GM23338 (cell line): ENCODE data around the gene WDR74. TPM values are rescaled to one million over a fixed set of nuclear protein-coding genes. Genes with fewer than 3 reads are reported as not detected.

Experiments
- ATAC-seq: fragments of 200-7000 bp; cut with Tn5 transposase; 3 replicates; pipeline ENCODE4 v1.9.1; 2020
- DNase-seq: peaks from one replicate; pipeline ENCODE4 v3.0.0-alpha.2; 2015; ENCODE audit warnings: low spot score
- H2AFZ ChIP-seq: fragments of 200-600 bp; sonication (generic); 2 replicates; pipeline ENCODE4 v1.8.0; 2016; ENCODE audit warnings: antibody characterized with exemption, mild to moderate bottlenecking, moderate library complexity
- H3F3A ChIP-seq: fragments of 200-600 bp; sonication (generic); replicated peaks from 2 replicates; pipeline ENCODE4 v1.8.0; 2017; ENCODE audit warnings: antibody characterized with exemption, mixed run types, low read depth
- H3K27ac ChIP-seq: fragments of 200-600 bp; sonication (generic); 2 replicates; pipeline ENCODE4 v1.6.1; 2016; ENCODE audit warnings: low read depth
- H3K27me3 ChIP-seq: fragments of 200-600 bp; sonication (generic); 2 replicates; pipeline ENCODE4 v1.8.0; 2016; ENCODE audit warnings: mild to moderate bottlenecking, mixed run types, moderate library complexity; ENCODE audit not compliant: insufficient read depth
- H3K36me3 ChIP-seq: fragments of 200-600 bp; sonication (generic); 2 replicates; pipeline ENCODE4 v1.8.0; 2016; ENCODE audit warnings: mild to moderate bottlenecking; ENCODE audit not compliant: insufficient read depth
- H3K4me1 ChIP-seq: fragments of 200-600 bp; sonication (generic); 2 replicates; pipeline ENCODE4 v1.8.0; 2016; ENCODE audit warnings: mild to moderate bottlenecking, moderate library complexity; ENCODE audit not compliant: insufficient read depth
- H3K4me2 ChIP-seq: fragments of 200-600 bp; sonication (generic); 2 replicates; pipeline ENCODE4 v1.7.1; 2017; ENCODE audit warnings: mixed run types
- H3K4me3 ChIP-seq: fragments of 200-600 bp; sonication (generic); 2 replicates; pipeline ENCODE4 v1.6.1; 2016; ENCODE audit warnings: mixed run types
- H3K79me2 ChIP-seq: fragments of 200-600 bp; sonication (generic); replicated peaks from 2 replicates; pipeline ENCODE4 v1.8.0; 2017; ENCODE audit warnings: mild to moderate bottlenecking; ENCODE audit not compliant: insufficient read depth
- H3K9me2 ChIP-seq: fragments of 200-600 bp; sonication (generic); 2 replicates; pipeline ENCODE4 v1.8.0; 2017; ENCODE audit not compliant: insufficient read depth
- H4K20me1 ChIP-seq: fragments of 200-600 bp; sonication (generic); replicated peaks from 2 replicates; pipeline ENCODE4 v1.8.0; 2017; ENCODE audit warnings: mild to moderate bottlenecking; ENCODE audit not compliant: insufficient read depth
- H3K27ac Mint-ChIP-seq: 2 replicates; pipeline ENCODE4 v1.8.0; 2020; ENCODE audit warnings: inconsistent platforms, mild to moderate bottlenecking, moderate library complexity, mixed read lengths
- H3K27me3 Mint-ChIP-seq: 3 replicates; pipeline ENCODE4 v1.8.0; 2022; ENCODE audit warnings: low read depth, mild to moderate bottlenecking, moderate library complexity, mixed read lengths, inconsistent platforms; ENCODE audit not compliant: insufficient read depth, poor library complexity
- H3K36me3 Mint-ChIP-seq: 3 replicates; pipeline ENCODE4 v1.8.0; 2021; ENCODE audit warnings: low read depth, mild to moderate bottlenecking, inconsistent platforms, moderate library complexity, mixed read lengths
- H3K4me1 Mint-ChIP-seq: 3 replicates; pipeline ENCODE4 v1.8.0; 2020; ENCODE audit warnings: mild to moderate bottlenecking, inconsistent platforms, mixed read lengths
- H3K4me3 Mint-ChIP-seq: 3 replicates; pipeline ENCODE4 v1.8.0; 2021; ENCODE audit warnings: moderate library complexity, mild to moderate bottlenecking, inconsistent platforms, mixed read lengths
- H3K9me3 Mint-ChIP-seq: 3 replicates; pipeline ENCODE4 v1.8.0; 2020; ENCODE audit warnings: moderate library complexity, mild to moderate bottlenecking, inconsistent platforms, mixed read lengths
- CREB1 ChIP-seq: fragments of 250-450 bp; sonication (Bioruptor Pico); IDR thresholded peaks from 2 replicates; pipeline ENCODE4 v1.5.0; 2020; ENCODE audit warnings: low read depth, mild to moderate bottlenecking, moderate library complexity
- CTCF ChIP-seq, 2 experiments: fragments of 200-600 bp in 1 of 2; sonication (generic) in 1 of 2; conservative IDR thresholded peaks; 2 replicates each; pipeline versions ENCODE4 v1.5.1 to v1.6.1; 2016 to 2017; ENCODE audit warnings: antibody characterized with exemption in 2 of 2, low read depth in 2 of 2, mild to moderate bottlenecking in 2 of 2, moderate library complexity in 1 of 2
- EZH2 ChIP-seq: fragments of 200-600 bp; sonication (generic); IDR thresholded peaks from one replicate; pipeline ENCODE4 v1.8.0; 2017; ENCODE audit warnings: antibody characterized with exemption, mild to moderate bottlenecking, low read depth; ENCODE audit not compliant: unreplicated experiment
- NANOG ChIP-seq: IDR thresholded peaks from 2 replicates; pipeline ENCODE4 v1.6.1; 2016; ENCODE audit warnings: antibody characterized with exemption, borderline replicate concordance
- POLR2AphosphoS5 ChIP-seq: IDR thresholded peaks from 2 replicates; pipeline ENCODE4 v1.6.1; 2016; ENCODE audit warnings: antibody characterized with exemption, low read depth
- STAT1 ChIP-seq: IDR thresholded peaks from one replicate; pipeline ENCODE4 v1.6.1; 2016; ENCODE audit warnings: antibody characterized with exemption; ENCODE audit not compliant: unreplicated experiment
- polyA plus RNA-seq: library from polyadenylated mRNA; unstranded; fragments of >200 nt; fragmentation: Nextera tagmentation; extraction: Ambion mirVana; gene quantifications from 2 replicates; pipeline ENCODE4 v1.2.1, GENCODE V29; 2016
- total RNA-seq: library from RNA; depleted of rRNA; stranded (reverse); fragments of >200 nt; shearing (Covaris generic); gene quantifications from 2 replicates; pipeline ENCODE4 v1.2.3, GENCODE V29; 2014

The WDR74 gene
- total and polyA plus RNA-seq, 2 experiments from 2014 or later: 94.4 to 136 TPM

- peaks cover 2% of the 10 kb centered on the region; the same call in 2 of the 3 replicates for H3K9me3 Mint-ChIP-seq
- H3K27me3 Mint-ChIP-seq: peaks cover 41% of the 10 kb centered on the region
- Histone ChIP-seq H3K27me3 (no peaks in the 10 kb centered on the region), H3K9me2 (no peaks in the 10 kb centered on the region), H3K4me2 (peak overlapping the region; percentile 80), H3F3A (peaks cover 72% of the 10 kb centered on the region), H3K36me3 (peaks cover 59% of the 10 kb centered on the region), H4K20me1 (peaks cover 47% of the 10 kb centered on the region), H3K79me2 (peaks cover 96% of the 10 kb centered on the region), H3K27ac (peak overlapping the region; percentile 95), H3K4me1 (peaks cover 35% of the 10 kb centered on the region), H3K4me3 (peak overlapping the region; percentile 98), H2AFZ (no peak overlapping the region)
- peaks cover 96% of the 10 kb centered on the region for H3K36me3 Mint-ChIP-seq
- H3K4me1 Mint-ChIP-seq: peaks cover 46% of the 10 kb centered on the region
- ATAC-seq: no peak
- TF ChIP-seq POLR2AphosphoS5 (0 out of 2 replicates have a peak, but pooled peaks have one; percentile 12), STAT1 (no peak)
- peak; percentile 53 for DNase-seq
- H3K4me3 Mint-ChIP-seq: peak overlapping the region; percentile 100
- H3K27ac Mint-ChIP-seq: peak overlapping the region; percentile 100
Observed at GRCh38 chr11:62879235-62879978, 40.0 kb upstream of the WDR74 start.

GRCh38 chr11:62876712-62877111 is 37.3 kb upstream of the WDR74 start:
- H3K4me3 Mint-ChIP-seq: no peak overlapping the region
- H3K27ac ChIP-seq: no peak overlapping the region
- peaks cover 51% of the 10 kb centered on the region for H4K20me1 ChIP-seq
- TF ChIP-seq CREB1 (CRISPR knock-in tag) (no peak), NANOG (no peak), POLR2AphosphoS5 (no peak), CTCF (conservative IDR thresholded peaks at IDR 0.05; ENCODE audit: low read depth in 2 of 2) (no peak), EZH2 (no peak)
- peak overlapping the region; percentile 70 for H3K27ac Mint-ChIP-seq
- ATAC-seq (no peak), DNase-seq (no peak)
- H3K9me3 Mint-ChIP-seq: no peaks in the 10 kb centered on the region; the same call in 2 of the 3 replicates
- H3K79me2 ChIP-seq: peaks cover 96% of the 10 kb centered on the region
- H3K4me2 ChIP-seq: no peak overlapping the region
- H3K27me3 ChIP-seq: no peaks in the 10 kb centered on the region
- peaks cover 24% of the 10 kb centered on the region for H3K27me3 Mint-ChIP-seq
- peaks cover 92% of the 10 kb centered on the region for H3K36me3 Mint-ChIP-seq
- H3K9me2 ChIP-seq: no peaks in the 10 kb centered on the region
- H3K4me1 Mint-ChIP-seq: peaks cover 21% of the 10 kb centered on the region
- H3K36me3 ChIP-seq: peaks cover 52% of the 10 kb centered on the region
- H3K4me3 ChIP-seq: no peak overlapping the region
- peaks cover 13% of the 10 kb centered on the region for H3K4me1 ChIP-seq
- H3F3A ChIP-seq: peaks cover 62% of the 10 kb centered on the region
- no peak overlapping the region for H2AFZ ChIP-seq
